ENCODE measurements around the gene ARID1B. TPM values are rescaled to one million over a fixed set of nuclear protein-coding genes. Genes with fewer than 3 reads are reported as not detected.

ARID1B gene
- total RNA-seq, 1 donor from 2014 or later: 16.3 TPM

GRCh38 chr6:156833755-156834154 is 56.6 kb downstream of the ARID1B start:
- FAIRE-seq (no peak), DNase-seq (ENCODE audit: low read depth) (no peak)
- H3K27me3 ChIP-seq (ENCODE audit: control insufficient read depth, insufficient read depth, low read length): no peaks in the 10 kb centered on the region
- H3K4me3 ChIP-seq (ENCODE audit: low read depth, low read length): no peak overlapping the region
- peaks cover 1% of the 10 kb centered on the region for H3K36me3 ChIP-seq (ENCODE audit: control insufficient read depth, insufficient read depth, low read length)
- TF ChIP-seq CTCF (IDR thresholded peaks at IDR 0.05; ENCODE audit: insufficient read depth, low read length, severe bottlenecking): no peak

GRCh38 chr6:156839129-156839528 is 62.0 kb downstream of the ARID1B start:
- FAIRE-seq: no peak
- DNase-seq (ENCODE audit: low read depth): no peak

GRCh38 chr6:156839591-156840001 is 62.4 kb downstream of the ARID1B start:
- Histone ChIP-seq H3K4me3 (ENCODE audit: low read depth, low read length) (no peak overlapping the region), H3K36me3 (ENCODE audit: control insufficient read depth, insufficient read depth, low read length) (no peaks in the 10 kb centered on the region), H3K27me3 (ENCODE audit: control insufficient read depth, insufficient read depth, low read length) (no peaks in the 10 kb centered on the region)
- TF ChIP-seq CTCF (IDR thresholded peaks at IDR 0.05; ENCODE audit: insufficient read depth, low read length, severe bottlenecking): no peak
- FAIRE-seq (no peak), DNase-seq (ENCODE audit: low read depth) (no peak)

More at GRCh38 chr6:156839129-156839528, 62.0 kb downstream of the ARID1B start:
- no peaks in the 10 kb centered on the region for H3K27me3 ChIP-seq (ENCODE audit: control insufficient read depth, insufficient read depth, low read length)
- H3K4me3 ChIP-seq (ENCODE audit: low read depth, low read length): no peak overlapping the region
- TF ChIP-seq CTCF (IDR thresholded peaks at IDR 0.05; ENCODE audit: insufficient read depth, low read length, severe bottlenecking): no peak
- no peaks in the 10 kb centered on the region for H3K36me3 ChIP-seq (ENCODE audit: control insufficient read depth, insufficient read depth, low read length)

GRCh38 chr6:156840136-156840535 is 63.0 kb downstream of the ARID1B start:
- no peak for FAIRE-seq
- Histone ChIP-seq H3K4me3 (ENCODE audit: low read depth, low read length) (no peak overlapping the region), H3K36me3 (ENCODE audit: control insufficient read depth, insufficient read depth, low read length) (no peaks in the 10 kb centered on the region), H3K27me3 (ENCODE audit: control insufficient read depth, insufficient read depth, low read length) (no peaks in the 10 kb centered on the region)
- no peak for TF ChIP-seq CTCF (IDR thresholded peaks at IDR 0.05; ENCODE audit: insufficient read depth, low read length, severe bottlenecking)
- DNase-seq (ENCODE audit: low read depth): no peak

- Histone ChIP-seq H3K36me3 (ENCODE audit: control insufficient read depth, insufficient read depth, low read length) (no peaks in the 10 kb centered on the region), H3K27me3 (ENCODE audit: control insufficient read depth, insufficient read depth, low read length) (no peaks in the 10 kb centered on the region), H3K4me3 (ENCODE audit: low read depth, low read length) (no peak overlapping the region)
- DNase-seq (ENCODE audit: low read depth) (no peak), FAIRE-seq (peak; percentile 32)
- no peak for TF ChIP-seq CTCF (IDR thresholded peaks at IDR 0.05; ENCODE audit: insufficient read depth, low read length, severe bottlenecking)
These were observed 63.4 kb downstream of the ARID1B start for GRCh38 chr6:156840606-156841005.

GRCh38 chr6:156841508-156841907 is 64.3 kb downstream of the ARID1B start:
- Histone ChIP-seq H3K4me3 (ENCODE audit: low read depth, low read length) (no peak overlapping the region), H3K36me3 (ENCODE audit: control insufficient read depth, insufficient read depth, low read length) (no peaks in the 10 kb centered on the region), H3K27me3 (ENCODE audit: control insufficient read depth, insufficient read depth, low read length) (no peaks in the 10 kb centered on the region)
- no peak for FAIRE-seq
- DNase-seq (ENCODE audit: low read depth): no peak
- TF ChIP-seq CTCF (IDR thresholded peaks at IDR 0.05; ENCODE audit: insufficient read depth, low read length, severe bottlenecking): no peak
